ENCODE measurements around the gene CDK5RAP1.

- TF ChIP-seq EZH2 (IDR thresholded peaks at IDR 0.05; ENCODE audit: borderline replicate concordance, low read depth, low read length, severe bottlenecking) (no peak), JUN (IDR thresholded peaks at IDR 0.05; ENCODE audit: borderline replicate concordance, insufficient read depth, insufficient read length, low read depth) (no peak), CTCF (IDR thresholded peaks at IDR 0.05; ENCODE audit: extremely low read depth in 1 of 2, insufficient read depth in 1 of 2, low read depth in 1 of 2, low read length in 2 of 2) (no peak), POLR2AphosphoS5 (IDR thresholded peaks at IDR 0.05; ENCODE audit: insufficient read depth, low read depth, low read length) (no peak)
Observed at GRCh38 chr20:33370291-33370690, 31.0 kb downstream of the CDK5RAP1 start.

Measured in endothelial cell of umbilical vein (primary cell).